Breast epithelium (tissue), 4 donors: ENCODE measurements around the gene TKTL1. TPM values are rescaled to one million over a fixed set of nuclear protein-coding genes. Genes with fewer than 3 reads are reported as not detected.

Experiments
- DNase-seq, 2 donors: peaks; one replicate each; pipeline ENCODE4 v3.0.0-alpha.2; 2019; ENCODE audit warnings: low spot score in 2 of 2
- H3K27ac ChIP-seq, 2 donors: fragments of 200-600 bp; sonication (generic) in 1 of 2; one replicate each; pipeline ENCODE4 v1.5.1; 2016 to 2019; ENCODE audit warnings: mild to moderate bottlenecking in 1 of 2
- H3K27me3 ChIP-seq, 2 donors: fragments of 200-600 bp; sonication (generic) in 1 of 2; one replicate each; pipeline versions ENCODE4 v1.5.1 to v1.6.0; 2017 to 2019; ENCODE audit warnings: control low read depth in 1 of 2, mild to moderate bottlenecking in 1 of 2
- H3K36me3 ChIP-seq: fragments of 200-600 bp; one replicate; pipeline ENCODE4 v1.5.1; 2019
- H3K4me1 ChIP-seq, 2 donors: fragments of 200-600 bp; sonication (generic); one replicate each; pipeline ENCODE4 v1.5.1; 2016 to 2019; ENCODE audit warnings: control low read depth in 1 of 2
- H3K4me3 ChIP-seq, 3 donors: fragments of 200-600 bp; sonication (generic); 1 replicate in 2 of 3; 2 replicates in 1 of 3; pipeline ENCODE4 v1.5.1; 2016 to 2019; ENCODE audit warnings: mild to moderate bottlenecking in 3 of 3, moderate library complexity in 2 of 3
- H3K9me3 ChIP-seq, 2 donors: fragments of 200-600 bp; sonication (generic) in 1 of 2; one replicate each; pipeline ENCODE4 v1.5.1; 2016 to 2019; ENCODE audit warnings: control low read depth in 1 of 2
- CTCF ChIP-seq, 3 donors: fragments of 450-650 bp; IDR thresholded peaks; one replicate each; pipeline ENCODE4 v1.5.1; 2016 to 2017; ENCODE audit warnings: antibody characterized with exemption in 3 of 3, mild to moderate bottlenecking in 3 of 3, moderate library complexity in 3 of 3
- POLR2A ChIP-seq: fragments of 450-650 bp; IDR thresholded peaks from one replicate; pipeline ENCODE4 v1.6.1; 2016; ENCODE audit warnings: antibody characterized with exemption, mild to moderate bottlenecking, moderate library complexity
- POLR2AphosphoS5 ChIP-seq, 3 donors: sonication (generic); formaldehyde crosslinking; IDR thresholded peaks; one replicate each; pipeline ENCODE4 v1.6.1; 2017; ENCODE audit warnings: antibody characterized with exemption in 3 of 3
- intact Hi-C: fragments of 100-400 bp; cut with DNase I; formaldehyde crosslinking; loops from one replicate; pipeline ENCODE4 v1.15.1; 2023; ENCODE audit warnings: low total_unique reads
- total RNA-seq, 3 donors: library from RNA; depleted of rRNA; stranded (reverse); fragments of >200 nt; gene quantifications; one replicate each; pipeline ENCODE4 v1.1.0, GENCODE V29; 2016

Gene TKTL1
- total RNA-seq, 3 donors from 2014 or later: 0.16 TPM; not detected in 2

- DNase-seq: no peak
- Histone ChIP-seq H3K36me3 (no peaks in the 10 kb centered on the region), H3K27ac (no peak overlapping the region), H3K4me3 (no peak overlapping the region), H3K27me3 (peaks cover 0 to 29% of the 10 kb centered on the region in 2 donors), H3K4me1 (no peaks in the 10 kb centered on the region), H3K9me3 (no peaks in the 10 kb centered on the region)
- intact Hi-C loops: no loop called here
- TF ChIP-seq POLR2A (no peak), POLR2AphosphoS5 (IDR thresholded peaks at IDR 0.05) (no peak), CTCF (IDR thresholded peaks at IDR 0.05) (no peak)
These were observed 58.9 kb downstream of the TKTL1 start for GRCh38 chrX:154354516-154354915.

- Histone ChIP-seq H3K4me3 (no peak overlapping the region), H3K27ac (peak overlapping the region in 1 of 2 donors; percentile 32), H3K4me1 (no peaks in the 10 kb centered on the region), H3K27me3 (peaks cover 0 to 29% of the 10 kb centered on the region in 2 donors), H3K36me3 (no peaks in the 10 kb centered on the region), H3K9me3 (no peaks in the 10 kb centered on the region)
- no peak for DNase-seq
- TF ChIP-seq CTCF (IDR thresholded peaks at IDR 0.05) (no peak), POLR2AphosphoS5 (IDR thresholded peaks at IDR 0.05) (no peak), POLR2A (no peak)
- intact Hi-C loops: no loop called here
These were observed 59.6 kb downstream of the TKTL1 start for GRCh38 chrX:154355094-154355775.

DNA sequence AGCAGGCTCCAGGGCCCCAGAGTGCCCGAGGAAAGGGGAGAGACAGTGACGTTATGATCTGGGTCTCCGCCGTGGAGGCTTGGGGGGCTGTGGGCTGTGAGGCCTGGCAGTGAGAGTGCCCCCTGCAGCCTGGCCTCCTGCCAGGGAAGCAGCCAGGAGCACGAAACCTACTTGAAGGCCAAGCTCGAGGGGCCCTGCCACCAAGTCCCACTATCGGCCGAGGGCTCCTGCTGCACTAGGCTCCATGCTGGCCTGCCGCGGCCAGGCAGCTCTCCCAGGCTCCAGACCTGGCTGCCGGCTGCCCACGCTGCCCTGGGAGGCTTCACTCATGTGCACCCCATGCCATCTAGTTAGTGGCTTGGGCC is 60.2 kb downstream of the TKTL1 start:
- peaks cover 0 to 25% of the 10 kb centered on the region in 2 donors for H3K27me3 ChIP-seq
- TF ChIP-seq CTCF (IDR thresholded peaks at IDR 0.05) (no peak), POLR2A (no peak), POLR2AphosphoS5 (IDR thresholded peaks at IDR 0.05) (no peak)
- no peaks in the 10 kb centered on the region for H3K4me1 ChIP-seq
- H3K27ac ChIP-seq: peak overlapping the region in 1 of 2 donors; percentile 32
- no peaks in the 10 kb centered on the region for H3K9me3 ChIP-seq
- no peak overlapping the region for H3K4me3 ChIP-seq
- H3K36me3 ChIP-seq: no peaks in the 10 kb centered on the region
- no peak for DNase-seq
- intact Hi-C loops: no loop called here

GRCh38 chrX:154356596-154356995 is 61.0 kb downstream of the TKTL1 start:
- H3K27me3 ChIP-seq: peaks cover 0 to 25% of the 10 kb centered on the region in 2 donors
- H3K4me1 ChIP-seq: no peaks in the 10 kb centered on the region
- TF ChIP-seq POLR2AphosphoS5 (IDR thresholded peaks at IDR 0.05) (no peak), POLR2A (no peak), CTCF (IDR thresholded peaks at IDR 0.05) (no peak)
- H3K36me3 ChIP-seq: no peaks in the 10 kb centered on the region
- H3K4me3 ChIP-seq: no peak overlapping the region
- H3K27ac ChIP-seq: no peak overlapping the region
- no peaks in the 10 kb centered on the region for H3K9me3 ChIP-seq
- DNase-seq: no peak
- intact Hi-C loops: no loop called here

DNA sequence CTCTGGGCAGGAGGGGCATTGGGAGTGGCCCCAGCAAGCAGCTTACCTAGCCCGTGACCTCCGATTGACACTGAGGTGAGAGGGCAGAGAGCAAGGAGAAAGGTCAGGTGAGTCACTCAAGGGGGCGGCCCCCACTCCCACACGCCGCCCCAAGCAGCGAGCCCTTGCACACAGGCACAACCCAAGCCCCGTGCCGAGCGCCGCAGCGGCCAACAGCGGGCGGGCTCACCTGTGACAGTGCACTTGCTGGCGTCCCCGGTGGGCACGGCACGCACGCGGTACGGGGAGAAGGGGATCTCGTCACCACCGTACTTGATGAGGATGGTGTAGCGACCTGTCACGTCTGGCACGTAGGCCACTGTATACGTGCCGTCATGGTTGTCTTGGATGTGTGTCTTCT is 61.6 kb downstream of the TKTL1 start:
- TF ChIP-seq CTCF (IDR thresholded peaks at IDR 0.05) (no peak), POLR2AphosphoS5 (IDR thresholded peaks at IDR 0.05) (no peak), POLR2A (no peak)
- Histone ChIP-seq H3K27ac (peak overlapping the region in 1 of 2 donors; percentile 25), H3K4me3 (no peak overlapping the region), H3K9me3 (no peaks in the 10 kb centered on the region), H3K27me3 (peaks cover 0 to 25% of the 10 kb centered on the region in 2 donors), H3K36me3 (no peaks in the 10 kb centered on the region), H3K4me1 (no peaks in the 10 kb centered on the region)
- intact Hi-C loops: no loop called here
- no peak for DNase-seq
